Measurements from ENCODE around the gene ICAM3.

GRCh38 chr19:10362259-10362658, 22.8 kb upstream of the ICAM3 start:
- no peak for TF ChIP-seq POLR2AphosphoS5 (IDR thresholded peaks at IDR 0.05; ENCODE audit: low read depth, low read length)
- TF ChIP-seq EZH2 (IDR thresholded peaks at IDR 0.05): no peak
- TF ChIP-seq CTCF (IDR thresholded peaks at IDR 0.05 in 2 of 3, conservative IDR thresholded peaks at IDR 0.05 in 1 of 3; ENCODE audit: borderline replicate concordance in 1 of 3, insufficient read depth in 1 of 3, low read depth in 2 of 3, low read length in 2 of 3): no peak
- TF ChIP-seq REST (IDR thresholded peaks at IDR 0.05; ENCODE audit: low read depth): no peak
- no peak for TF ChIP-seq EZH2phosphoT487 (IDR thresholded peaks at IDR 0.05; ENCODE audit: borderline replicate concordance)
- no peak for TF ChIP-seq POLR2A (IDR thresholded peaks at IDR 0.05; ENCODE audit: borderline replicate concordance, extremely low read depth, insufficient read depth, insufficient read length)
- no peak for TF ChIP-seq MAX (IDR thresholded peaks at IDR 0.05)
- no peak for TF ChIP-seq CEBPB (IDR thresholded peaks at IDR 0.05; ENCODE audit: low read depth)
- TF ChIP-seq ELF1 (IDR thresholded peaks at IDR 0.05; ENCODE audit: borderline replicate concordance, low read depth): no peak
- TF ChIP-seq YY1 (IDR thresholded peaks at IDR 0.05; ENCODE audit: extremely low read depth, insufficient replicate concordance, low read depth, low read length): no peak
- TF ChIP-seq RAD21 (IDR thresholded peaks at IDR 0.05; ENCODE audit: low read depth): no peak
- no peak for TF ChIP-seq SRF (IDR thresholded peaks at IDR 0.05; ENCODE audit: low read depth)
- TF ChIP-seq JUND (IDR thresholded peaks at IDR 0.05): no peak
